Sigmoid colon (tissue), 4 donors: ENCODE results near the gene KCNH1.

Source experiments
- POLR2A ChIP-seq, 2 donors: fragments of 450-650 bp; IDR thresholded peaks; one replicate each; pipeline ENCODE4 v1.6.1; 2016; ENCODE audit warnings: antibody characterized with exemption in 2 of 2, mild to moderate bottlenecking in 2 of 2, moderate library complexity in 2 of 2
- POLR2AphosphoS5 ChIP-seq, 4 donors: sonication (generic); formaldehyde crosslinking; IDR thresholded peaks; one replicate each; pipeline ENCODE4 v1.6.1; 2017; ENCODE audit warnings: antibody characterized with exemption in 4 of 4
- TF ChIP-seq, protein P1 (sequence below), 4 experiments: fragments of 450-650 bp in 3 of 4; fragments of 200-600 bp in 1 of 4; IDR thresholded peaks; one replicate each; pipeline ENCODE4 v1.5.1; 2016 to 2019; ENCODE audit warnings: antibody characterized with exemption in 4 of 4, mild to moderate bottlenecking in 3 of 4, moderate library complexity in 2 of 4

GRCh38 chr1:210817385-210818275 lies 316.3 kb downstream of the KCNH1 start:
- TF ChIP-seq, protein P1, sequence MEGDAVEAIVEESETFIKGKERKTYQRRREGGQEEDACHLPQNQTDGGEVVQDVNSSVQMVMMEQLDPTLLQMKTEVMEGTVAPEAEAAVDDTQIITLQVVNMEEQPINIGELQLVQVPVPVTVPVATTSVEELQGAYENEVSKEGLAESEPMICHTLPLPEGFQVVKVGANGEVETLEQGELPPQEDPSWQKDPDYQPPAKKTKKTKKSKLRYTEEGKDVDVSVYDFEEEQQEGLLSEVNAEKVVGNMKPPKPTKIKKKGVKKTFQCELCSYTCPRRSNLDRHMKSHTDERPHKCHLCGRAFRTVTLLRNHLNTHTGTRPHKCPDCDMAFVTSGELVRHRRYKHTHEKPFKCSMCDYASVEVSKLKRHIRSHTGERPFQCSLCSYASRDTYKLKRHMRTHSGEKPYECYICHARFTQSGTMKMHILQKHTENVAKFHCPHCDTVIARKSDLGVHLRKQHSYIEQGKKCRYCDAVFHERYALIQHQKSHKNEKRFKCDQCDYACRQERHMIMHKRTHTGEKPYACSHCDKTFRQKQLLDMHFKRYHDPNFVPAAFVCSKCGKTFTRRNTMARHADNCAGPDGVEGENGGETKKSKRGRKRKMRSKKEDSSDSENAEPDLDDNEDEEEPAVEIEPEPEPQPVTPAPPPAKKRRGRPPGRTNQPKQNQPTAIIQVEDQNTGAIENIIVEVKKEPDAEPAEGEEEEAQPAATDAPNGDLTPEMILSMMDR (IDR thresholded peaks at IDR 0.05): no peak
- TF ChIP-seq POLR2AphosphoS5 (IDR thresholded peaks at IDR 0.05) (no peak), POLR2A (IDR thresholded peaks at IDR 0.05) (no peak)
